Smooth muscle cell (in vitro differentiated cells): Measurements from ENCODE around the gene TMOD3. TPM values are rescaled to one million over a fixed set of nuclear protein-coding genes. Genes with fewer than 3 reads are reported as not detected.

ENCODE experiments used
- DNase-seq: peaks from one replicate; lab custom pipeline; 2025; ENCODE audit not compliant: unreplicated experiment; lab: John Stamatoyannopoulos, UW
- H2AFZ ChIP-seq: fragments of 200-600 bp; sonication (generic); 2 replicates; pipeline ENCODE4 v1.6.0; 2016; ENCODE audit warnings: antibody characterized with exemption, low read depth, mild to moderate bottlenecking
- H3F3A ChIP-seq: fragments of 200-600 bp; sonication (generic); 2 replicates; pipeline ENCODE4 v1.6.0; 2017; ENCODE audit warnings: antibody characterized with exemption, low read depth
- H3K27ac ChIP-seq: fragments of 200-600 bp; sonication (generic); 2 replicates; pipeline ENCODE4 v1.5.1; 2016; ENCODE audit warnings: low read depth, mild to moderate bottlenecking
- H3K27me3 ChIP-seq: fragments of 200-600 bp; sonication (generic); 2 replicates; pipeline ENCODE4 v1.6.1; 2016; ENCODE audit warnings: low read depth, mild to moderate bottlenecking
- H3K36me3 ChIP-seq: fragments of 200-600 bp; sonication (generic); 2 replicates; pipeline ENCODE4 v1.5.1; 2016; ENCODE audit warnings: low read depth
- H3K4me1 ChIP-seq: fragments of 200-600 bp; sonication (generic); 2 replicates; pipeline ENCODE4 v1.5.1; 2016; ENCODE audit warnings: low read depth
- H3K4me2 ChIP-seq: fragments of 200-600 bp; sonication (generic); 2 replicates; pipeline ENCODE4 v1.6.0; 2016; ENCODE audit warnings: mild to moderate bottlenecking
- H3K4me3 ChIP-seq: fragments of 200-600 bp; sonication (generic); 2 replicates; pipeline ENCODE4 v1.5.1; 2016; ENCODE audit warnings: mild to moderate bottlenecking
- H3K79me2 ChIP-seq: fragments of 200-600 bp; sonication (generic); 2 replicates; pipeline ENCODE4 v1.6.0; 2016; ENCODE audit warnings: low read depth, mild to moderate bottlenecking
- H3K9ac ChIP-seq: fragments of 200-600 bp; sonication (generic); 2 replicates; pipeline ENCODE4 v1.6.0; 2016; ENCODE audit warnings: low read depth
- H3K9me3 ChIP-seq: fragments of 200-600 bp; sonication (generic); replicated peaks from 2 replicates; pipeline ENCODE4 v1.5.1; 2016; ENCODE audit warnings: low read depth
- H4K20me1 ChIP-seq: fragments of 200-600 bp; sonication (generic); 2 replicates; pipeline ENCODE4 v1.6.0; 2016; ENCODE audit warnings: low read depth
- CTCF ChIP-seq: fragments of 200-600 bp; sonication (generic); IDR thresholded peaks from 2 replicates; pipeline ENCODE4 v1.5.1; 2017; ENCODE audit warnings: borderline replicate concordance, mild to moderate bottlenecking, antibody characterized with exemption; ENCODE audit not compliant: insufficient read depth, poor library complexity, severe bottlenecking
- WGBS: methylation state at CpG from one replicate; pipeline ENCODE4 v1.1.7; 2016; ENCODE audit warnings: low lambda C conversion rate; 5-methylcytosine and 5-hydroxymethylcytosine counted together
- polyA plus RNA-seq: library from polyadenylated mRNA; unstranded; fragments of >200 nt; fragmentation: Nextera tagmentation; extraction: Ambion mirVana; gene quantifications from 2 replicates; pipeline ENCODE4 v1.2.1, GENCODE V29; 2016
- total RNA-seq: library from RNA; depleted of rRNA; stranded (reverse); fragments of >200 nt; gene quantifications from 2 replicates; pipeline ENCODE4 v1.2.3, GENCODE V29; 2014

Gene TMOD3
- total and polyA plus RNA-seq, 2 experiments from 2014 or later: 18.6 to 35.7 TPM

GRCh38 chr15:51846463-51847230 lies 17.2 kb downstream of the TMOD3 start:
- H3K79me2 ChIP-seq: peaks cover 95% of the 10 kb centered on the region
- H2AFZ ChIP-seq: no peak overlapping the region
- no peaks in the 10 kb centered on the region for H3K27me3 ChIP-seq
- no peak for TF ChIP-seq CTCF
- H3F3A ChIP-seq: peaks cover 5% of the 10 kb centered on the region
- peak overlapping the region; percentile 32 for H3K9ac ChIP-seq
- peak overlapping the region; percentile 66 for H3K4me2 ChIP-seq
- H3K27ac ChIP-seq: peak overlapping the region; percentile 83
- WGBS: 31% methylated on average over 3 of the region's 3 CpGs
- no peak for DNase-seq
- no peaks in the 10 kb centered on the region for H3K36me3 ChIP-seq
- no peaks in the 10 kb centered on the region for H3K9me3 ChIP-seq
- no peak overlapping the region for H3K4me3 ChIP-seq
- peaks cover 28% of the 10 kb centered on the region for H3K4me1 ChIP-seq
- H4K20me1 ChIP-seq: peaks cover 100% of the 10 kb centered on the region

GRCh38 chr15:51848811-51849210 lies 19.4 kb downstream of the TMOD3 start:
- no peak overlapping the region for H3K27ac ChIP-seq
- no peaks in the 10 kb centered on the region for H3K27me3 ChIP-seq
- peaks cover 100% of the 10 kb centered on the region for H4K20me1 ChIP-seq
- peaks cover 14% of the 10 kb centered on the region for H3K4me1 ChIP-seq
- H3K9ac ChIP-seq: no peak overlapping the region
- no peak for TF ChIP-seq CTCF
- no peak overlapping the region for H2AFZ ChIP-seq
- 56% methylated on average over 3 of the region's 3 CpGs for WGBS
- no peak overlapping the region for H3K4me2 ChIP-seq
- no peak for DNase-seq
- peaks cover 96% of the 10 kb centered on the region for H3K79me2 ChIP-seq
- H3K9me3 ChIP-seq: no peaks in the 10 kb centered on the region
- no peak overlapping the region for H3K4me3 ChIP-seq
- H3K36me3 ChIP-seq: no peaks in the 10 kb centered on the region
- H3F3A ChIP-seq: no peaks in the 10 kb centered on the region

- H3K79me2 ChIP-seq: peaks cover 96% of the 10 kb centered on the region
- no peak for TF ChIP-seq CTCF
- H3K4me3 ChIP-seq: no peak overlapping the region
- peaks cover 100% of the 10 kb centered on the region for H4K20me1 ChIP-seq
- no peaks in the 10 kb centered on the region for H3K36me3 ChIP-seq
- no peak overlapping the region for H3K27ac ChIP-seq
- H3K27me3 ChIP-seq: no peaks in the 10 kb centered on the region
- H3K4me1 ChIP-seq: peaks cover 14% of the 10 kb centered on the region
- no peak overlapping the region for H3K9ac ChIP-seq
- no peak for DNase-seq
- H3K4me2 ChIP-seq: no peak overlapping the region
- WGBS: 96% methylated on average over 3 of the region's 3 CpGs
- H3K9me3 ChIP-seq: no peaks in the 10 kb centered on the region
- no peaks in the 10 kb centered on the region for H3F3A ChIP-seq
- no peak overlapping the region for H2AFZ ChIP-seq
These were observed 20.4 kb downstream of the TMOD3 start for GRCh38 chr15:51849860-51850259.

GRCh38 chr15:51853998-51854397 lies 24.5 kb downstream of the TMOD3 start:
- DNase-seq: no peak
- 94% methylated on average over 2 of the region's 2 CpGs for WGBS
- TF ChIP-seq CTCF: no peak

More at GRCh38 chr15:51853998-51854397, 24.5 kb downstream of the TMOD3 start:
- Histone ChIP-seq H3K4me3 (no peak overlapping the region), H2AFZ (no peak overlapping the region), H3K27me3 (no peaks in the 10 kb centered on the region), H3K4me2 (no peak overlapping the region), H3K9me3 (no peaks in the 10 kb centered on the region), H4K20me1 (peaks cover 100% of the 10 kb centered on the region), H3K79me2 (peaks cover 97% of the 10 kb centered on the region), H3F3A (no peaks in the 10 kb centered on the region), H3K27ac (no peak overlapping the region), H3K4me1 (peaks cover 10% of the 10 kb centered on the region), H3K9ac (no peak overlapping the region), H3K36me3 (no peaks in the 10 kb centered on the region)
